IMR-90 (cell line): ENCODE results near the gene RUNX2.

ENCODE experiments used
- CEBPB ChIP-seq: IDR thresholded peaks from 2 replicates; pipeline ENCODE4 v1.6.1; 2012; ENCODE audit warnings: low read depth, low read length, improper control_type of control experiment
- FOS ChIP-seq: fragments of 150-350 bp; IDR thresholded peaks from 2 replicates; pipeline ENCODE4 v1.6.1; 2016; ENCODE audit warnings: low read depth, low read length
- MAFK ChIP-seq: IDR thresholded peaks from 2 replicates; pipeline ENCODE4 v1.6.1; 2012; ENCODE audit warnings: low read depth, low read length, improper control_type of control experiment
- MAZ ChIP-seq: IDR thresholded peaks from 2 replicates; pipeline ENCODE4 v1.6.1; 2012; ENCODE audit warnings: low read depth, mild to moderate bottlenecking, low read length, improper control_type of control experiment, moderate library complexity, borderline replicate concordance
- POLR2A ChIP-seq: IDR thresholded peaks from 2 replicates; pipeline ENCODE4 v1.6.1; 2012; ENCODE audit warnings: mild to moderate bottlenecking, low read depth, low read length
- RAD21 ChIP-seq: IDR thresholded peaks from 2 replicates; pipeline ENCODE4 v1.6.1; 2012; ENCODE audit warnings: low read length, improper control_type of control experiment
- RCOR1 ChIP-seq: IDR thresholded peaks from 2 replicates; pipeline ENCODE4 v1.6.1; 2012; ENCODE audit warnings: mild to moderate bottlenecking, low read length, improper control_type of control experiment; ENCODE audit not compliant: insufficient replicate concordance
- SMC3 ChIP-seq: fragments of 150-350 bp; IDR thresholded peaks from 2 replicates; pipeline ENCODE4 v1.6.1; 2016; ENCODE audit warnings: low read depth, mild to moderate bottlenecking, antibody characterized with exemption, low read length, moderate library complexity
- TF ChIP-seq, protein P1 (sequence below): conservative IDR thresholded peaks from 2 replicates; pipeline ENCODE4 v1.5.1; 2012; ENCODE audit warnings: mild to moderate bottlenecking, low read depth, low read length, improper control_type of control experiment
- TF ChIP-seq, protein P2 (sequence below): fragments of 150-350 bp; IDR thresholded peaks from 2 replicates; pipeline ENCODE4 v1.6.1; 2016; ENCODE audit warnings: low read depth, mild to moderate bottlenecking, low read length, moderate library complexity, borderline replicate concordance

- TF ChIP-seq, protein P1, sequence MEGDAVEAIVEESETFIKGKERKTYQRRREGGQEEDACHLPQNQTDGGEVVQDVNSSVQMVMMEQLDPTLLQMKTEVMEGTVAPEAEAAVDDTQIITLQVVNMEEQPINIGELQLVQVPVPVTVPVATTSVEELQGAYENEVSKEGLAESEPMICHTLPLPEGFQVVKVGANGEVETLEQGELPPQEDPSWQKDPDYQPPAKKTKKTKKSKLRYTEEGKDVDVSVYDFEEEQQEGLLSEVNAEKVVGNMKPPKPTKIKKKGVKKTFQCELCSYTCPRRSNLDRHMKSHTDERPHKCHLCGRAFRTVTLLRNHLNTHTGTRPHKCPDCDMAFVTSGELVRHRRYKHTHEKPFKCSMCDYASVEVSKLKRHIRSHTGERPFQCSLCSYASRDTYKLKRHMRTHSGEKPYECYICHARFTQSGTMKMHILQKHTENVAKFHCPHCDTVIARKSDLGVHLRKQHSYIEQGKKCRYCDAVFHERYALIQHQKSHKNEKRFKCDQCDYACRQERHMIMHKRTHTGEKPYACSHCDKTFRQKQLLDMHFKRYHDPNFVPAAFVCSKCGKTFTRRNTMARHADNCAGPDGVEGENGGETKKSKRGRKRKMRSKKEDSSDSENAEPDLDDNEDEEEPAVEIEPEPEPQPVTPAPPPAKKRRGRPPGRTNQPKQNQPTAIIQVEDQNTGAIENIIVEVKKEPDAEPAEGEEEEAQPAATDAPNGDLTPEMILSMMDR, result no peak
- TF ChIP-seq FOS, result no peak
- TF ChIP-seq, protein P2, sequence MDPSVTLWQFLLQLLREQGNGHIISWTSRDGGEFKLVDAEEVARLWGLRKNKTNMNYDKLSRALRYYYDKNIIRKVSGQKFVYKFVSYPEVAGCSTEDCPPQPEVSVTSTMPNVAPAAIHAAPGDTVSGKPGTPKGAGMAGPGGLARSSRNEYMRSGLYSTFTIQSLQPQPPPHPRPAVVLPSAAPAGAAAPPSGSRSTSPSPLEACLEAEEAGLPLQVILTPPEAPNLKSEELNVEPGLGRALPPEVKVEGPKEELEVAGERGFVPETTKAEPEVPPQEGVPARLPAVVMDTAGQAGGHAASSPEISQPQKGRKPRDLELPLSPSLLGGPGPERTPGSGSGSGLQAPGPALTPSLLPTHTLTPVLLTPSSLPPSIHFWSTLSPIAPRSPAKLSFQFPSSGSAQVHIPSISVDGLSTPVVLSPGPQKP, result no peak
- TF ChIP-seq POLR2A, result no peak
- no peak for TF ChIP-seq RAD21
- TF ChIP-seq RCOR1, result no peak
- TF ChIP-seq MAZ, result no peak
- TF ChIP-seq CEBPB, result no peak
- no peak for TF ChIP-seq SMC3
- TF ChIP-seq MAFK, result no peak
These were observed 261.2 kb downstream of the RUNX2 start for GRCh38 chr6:45589367-45589766.
